ENCODE measurements around the gene RGMA. TPM values are rescaled to one million over a fixed set of nuclear protein-coding genes. Genes with fewer than 3 reads are reported as not detected.

The RGMA gene
- total and polyA plus RNA-seq, 2 of the 8 experiments (the other 6 are each of a cell fraction or from before 2014, with no cell fraction given): 19.9 to 39.8 TPM

- FAIRE-seq (no peak), DNase-seq (ENCODE audit: low read depth in 1 of 2, low spot score in 2 of 2) (no peak)
- Histone ChIP-seq H3K4me1 (replicated peaks in 1 of 4; ENCODE audit: control insufficient read depth in 3 of 4, insufficient read depth in 4 of 4, low read length in 3 of 4) (peaks cover 3 to 9% (median 8%) of the 10 kb centered on the region in 4 experiments), H3K79me2 (ENCODE audit: control insufficient read depth in 1 of 2, insufficient read depth in 2 of 2, low read length in 2 of 2) (no peaks in the 10 kb centered on the region), H2BK20ac (ENCODE audit: low read length) (no peak overlapping the region), H4K20me1 (replicated peaks in 1 of 2; ENCODE audit: control insufficient read depth in 1 of 2, insufficient read depth in 2 of 2, low read length in 2 of 2) (no peaks in the 10 kb centered on the region), H3K18ac (ENCODE audit: extremely low read depth, low read length) (no peak overlapping the region), H3K27me3 (replicated peaks in 1 of 4; ENCODE audit: control insufficient read depth in 3 of 4, extremely low read depth in 1 of 4, insufficient read depth in 3 of 4, low read length in 3 of 4) (peaks cover 0 to 8% (median 6%) of the 10 kb centered on the region in 4 experiments; a peak in 4 of 7 replicates), H3K9me3 (ENCODE audit: insufficient read depth in 2 of 2, low read depth in 1 of 2, low read length in 1 of 2) (no peaks in the 10 kb centered on the region), H2BK5ac (ENCODE audit: low read depth, low read length) (no peak overlapping the region), H3K56ac (replicated peaks; ENCODE audit: insufficient read length, low read depth, low read length) (no peak overlapping the region), H3K4me3 (ENCODE audit: extremely low read depth in 1 of 4, insufficient read depth in 2 of 4, low read depth in 3 of 4, low read length in 4 of 4) (no peak overlapping the region), H4K5ac (ENCODE audit: insufficient read length, low read depth, low read length) (no peak overlapping the region), H4K91ac (replicated peaks; ENCODE audit: insufficient read length, low read length) (no peak overlapping the region), H4K8ac (ENCODE audit: extremely low read depth, insufficient read depth, low read length) (no peak overlapping the region), H3K27ac (ENCODE audit: low read depth, low read length) (no peak overlapping the region), H2BK15ac (ENCODE audit: low read length) (no peak overlapping the region), H2BK12ac (ENCODE audit: low read depth, low read length) (no peak overlapping the region), H3K23me2 (ENCODE audit: low read depth, low read length) (no peaks in the 10 kb centered on the region), H3K9ac (replicated peaks in 1 of 4; ENCODE audit: extremely low read depth in 1 of 4, low read depth in 3 of 4, low read length in 3 of 4) (no peak overlapping the region), H3K79me1 (ENCODE audit: low read depth, low read length) (no peaks in the 10 kb centered on the region), H2AFZ (ENCODE audit: low read length) (no peak overlapping the region), H2AK5ac (ENCODE audit: low read depth, low read length) (no peak overlapping the region), H3K23ac (ENCODE audit: insufficient read length) (no peak overlapping the region), H3K14ac (ENCODE audit: insufficient read length) (no peak overlapping the region), H3K4me2 (ENCODE audit: insufficient read depth in 1 of 2, low read depth in 2 of 2, low read length in 2 of 2) (no peak overlapping the region), H3K4ac (replicated peaks; ENCODE audit: insufficient read length, low read depth, low read length) (no peak overlapping the region), H2BK120ac (replicated peaks; ENCODE audit: low read depth, low read length) (no peak overlapping the region), H3K36me3 (ENCODE audit: control insufficient read depth in 2 of 4, insufficient read depth in 4 of 4, low read length in 3 of 4) (no peaks in the 10 kb centered on the region)
- ChIA-PET CTCF (ENCODE audit: partially characterized antibody) (interaction anchor here (1.1 kb wide), 1 partner anchor 75 kb away, joined by 3 read pairs; no protein-coding TSS in a partner anchor), POLR2A (ENCODE audit: partially characterized antibody) (no interaction called here)
- WGBS, 2 experiments (ENCODE audit: extremely low coverage in 1 of 2, insufficient coverage in 1 of 2, insufficient read length in 1 of 2, insufficient replicate concordance in 2 of 2, low coverage in 1 of 2, low lambda C conversion rate in 2 of 2, missing lambda C conversion rate in 1 of 2): 85% methylated on average over 10 of the region's 10 CpGs; no CpG with 5 or more reads in 1 of the 2 experiments
- no peak for TF ChIP-seq SUZ12 (IDR thresholded peaks at IDR 0.05; ENCODE audit: low read length)
- TF ChIP-seq KDM4A (IDR thresholded peaks at IDR 0.05; ENCODE audit: low read depth, low read length, severe bottlenecking): no peak
Observed at GRCh38 chr15:93131485-93132095, 42.6 kb upstream of the RGMA start.

All from H1 (cell line).